GM12874 (cell line): Measurements from ENCODE around the gene JADE1.

ENCODE experiments used
- CTCF ChIP-seq: IDR thresholded peaks from 2 replicates; pipeline ENCODE4 v1.5.1; 2011; ENCODE audit warnings: low read depth, mild to moderate bottlenecking, control low read depth, low read length, moderate library complexity; ENCODE audit not compliant: insufficient read depth

Gene JADE1

GRCh38 chr4:128859887-128860677, 50.6 kb downstream of the JADE1 start:
- TF ChIP-seq CTCF, result no peak

- no peak for TF ChIP-seq CTCF
Measured at GRCh38 chr4:128861856-128862518, 52.5 kb downstream of the JADE1 start.

GRCh38 chr4:128862608-128863311, 53.3 kb downstream of the JADE1 start:
- no peak for TF ChIP-seq CTCF

- TF ChIP-seq CTCF, result peak; percentile 79
Measured at GRCh38 chr4:128863312-128864075, 54.0 kb downstream of the JADE1 start.

- TF ChIP-seq CTCF, result no peak
Measured at GRCh38 chr4:128865132-128865531, 55.6 kb downstream of the JADE1 start.

- TF ChIP-seq CTCF, result no peak
Measured at GRCh38 chr4:128866269-128866668, 56.8 kb downstream of the JADE1 start.

- no peak for TF ChIP-seq CTCF
Measured at GRCh38 chr4:128866691-128867090, 57.2 kb downstream of the JADE1 start.
